ENCODE results near the gene TET3. TPM values are rescaled to one million over a fixed set of nuclear protein-coding genes. Genes with fewer than 3 reads are reported as not detected.
A peak's percentile ranks its signal among the peaks of the same experiment; 100 is the strongest.

TET3 gene
- polyA plus RNA-seq, 1 experiment: 2.1 TPM

- H3K27me3 ChIP-seq (ENCODE audit: control insufficient read depth, insufficient read depth, low read length): no peaks in the 10 kb centered on the region
- DNase-seq (ENCODE audit: low read depth): no peak
- no peaks in the 10 kb centered on the region; the same call in 1 of the 2 replicates for H3K36me3 ChIP-seq (ENCODE audit: control insufficient read depth, insufficient read depth, low read length)
- ChIA-PET POLR2A (no interaction called here), CTCF (interaction anchor here (0.6 to 2.1 kb wide), 10 partner anchors 8 to 244 kb away, joined by 3 to 7 read pairs (median 4); no protein-coding TSS in a partner anchor)
- H3K4me3 ChIP-seq (ENCODE audit: low read depth, low read length): no peak overlapping the region
- peak; percentile 46 for TF ChIP-seq CTCF (IDR thresholded peaks at IDR 0.05; ENCODE audit: insufficient read depth, low read depth, low read length)
Measured at GRCh38 chr2:73987109-73987947, 2.6 kb downstream of the TET3 start.

GRCh38 chr2:73987948-73988700 is 3.4 kb downstream of the TET3 start:
- ChIA-PET POLR2A (no interaction called here), CTCF (interaction anchor here (0.6 to 2.1 kb wide), 8 partner anchors 8 to 245 kb away, joined by 3 to 7 read pairs (median 4); no protein-coding TSS in a partner anchor)
- DNase-seq (ENCODE audit: low read depth): no peak
- Histone ChIP-seq H3K27me3 (ENCODE audit: control insufficient read depth, insufficient read depth, low read length) (no peaks in the 10 kb centered on the region), H3K36me3 (ENCODE audit: control insufficient read depth, insufficient read depth, low read length) (no peaks in the 10 kb centered on the region; the same call in 1 of the 2 replicates), H3K4me3 (ENCODE audit: low read depth, low read length) (no peak overlapping the region)
- no peak for TF ChIP-seq CTCF (IDR thresholded peaks at IDR 0.05; ENCODE audit: insufficient read depth, low read depth, low read length)

DNA sequence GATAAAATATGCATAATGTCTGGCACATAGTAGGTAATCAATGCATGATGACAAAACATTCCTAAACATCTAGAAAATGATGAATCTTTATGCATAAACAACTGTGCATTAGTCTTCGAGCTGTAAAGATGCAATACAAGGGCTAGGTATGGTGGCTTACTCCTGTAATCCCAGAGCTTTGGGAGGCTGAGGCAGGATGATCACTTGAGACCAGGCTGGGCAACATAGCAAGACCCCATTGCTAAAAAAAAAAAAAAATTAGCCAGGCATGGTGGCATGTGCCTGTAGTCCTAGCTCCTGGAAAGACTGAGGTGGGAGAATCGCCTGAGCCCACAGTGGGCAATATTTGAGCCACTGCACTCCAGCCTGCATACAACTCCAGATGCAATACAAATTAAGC is 5.3 kb downstream of the TET3 start:
- Histone ChIP-seq H3K4me3 (ENCODE audit: low read depth, low read length) (no peak overlapping the region), H3K36me3 (ENCODE audit: control insufficient read depth, insufficient read depth, low read length) (no peaks in the 10 kb centered on the region; the same call in 1 of the 2 replicates), H3K27me3 (ENCODE audit: control insufficient read depth, insufficient read depth, low read length) (no peaks in the 10 kb centered on the region)
- no peak for DNase-seq (ENCODE audit: low read depth)
- POLR2A ChIA-PET: no interaction called here
- CTCF ChIA-PET: no interaction called here
- no peak for TF ChIP-seq CTCF (IDR thresholded peaks at IDR 0.05; ENCODE audit: insufficient read depth, low read depth, low read length)

GRCh38 chr2:73990531-73990930 is 5.8 kb downstream of the TET3 start:
- H3K36me3 ChIP-seq (ENCODE audit: control insufficient read depth, insufficient read depth, low read length): no peaks in the 10 kb centered on the region; the same call in 1 of the 2 replicates
- H3K4me3 ChIP-seq (ENCODE audit: low read depth, low read length): no peak overlapping the region
- TF ChIP-seq CTCF (IDR thresholded peaks at IDR 0.05; ENCODE audit: insufficient read depth, low read depth, low read length): no peak
- POLR2A ChIA-PET: no interaction called here
- CTCF ChIA-PET: no interaction called here
- no peaks in the 10 kb centered on the region for H3K27me3 ChIP-seq (ENCODE audit: control insufficient read depth, insufficient read depth, low read length)
- DNase-seq (ENCODE audit: low read depth): no peak

DNA sequence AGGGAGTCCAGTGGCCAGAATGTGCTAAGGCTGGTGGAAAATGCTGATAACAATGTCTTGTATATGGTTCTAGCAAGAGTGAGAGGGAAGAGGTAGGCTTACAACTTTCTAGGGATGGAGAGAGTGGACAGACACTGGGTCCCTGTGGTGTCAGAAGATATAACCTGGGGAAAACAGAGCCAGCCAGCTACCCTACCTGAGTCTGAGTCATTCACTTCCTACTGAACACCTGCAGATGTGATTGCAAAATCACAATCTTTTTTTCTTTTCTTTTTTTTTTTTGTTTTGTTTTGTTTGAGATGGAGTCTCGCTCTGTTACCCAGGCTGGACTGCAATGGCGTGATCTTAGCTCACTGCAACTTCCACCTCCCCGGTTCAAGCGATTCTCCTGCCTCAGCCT is 7.3 kb downstream of the TET3 start:
- H3K4me3 ChIP-seq (ENCODE audit: low read depth, low read length): no peak overlapping the region
- ChIA-PET POLR2A (no interaction called here), CTCF (no interaction called here)
- no peaks in the 10 kb centered on the region; the same call in 1 of the 2 replicates for H3K36me3 ChIP-seq (ENCODE audit: control insufficient read depth, insufficient read depth, low read length)
- TF ChIP-seq CTCF (IDR thresholded peaks at IDR 0.05; ENCODE audit: insufficient read depth, low read depth, low read length): no peak
- DNase-seq (ENCODE audit: low read depth): no peak
- H3K27me3 ChIP-seq (ENCODE audit: control insufficient read depth, insufficient read depth, low read length): no peaks in the 10 kb centered on the region

Measured in BJ (cell line).